ENCODE data around the gene CAMK2A.

The CAMK2A gene

GRCh38 chr5:150180241-150181026 is 109.1 kb downstream of the CAMK2A start:
- DNase-seq: no peak

DNA sequence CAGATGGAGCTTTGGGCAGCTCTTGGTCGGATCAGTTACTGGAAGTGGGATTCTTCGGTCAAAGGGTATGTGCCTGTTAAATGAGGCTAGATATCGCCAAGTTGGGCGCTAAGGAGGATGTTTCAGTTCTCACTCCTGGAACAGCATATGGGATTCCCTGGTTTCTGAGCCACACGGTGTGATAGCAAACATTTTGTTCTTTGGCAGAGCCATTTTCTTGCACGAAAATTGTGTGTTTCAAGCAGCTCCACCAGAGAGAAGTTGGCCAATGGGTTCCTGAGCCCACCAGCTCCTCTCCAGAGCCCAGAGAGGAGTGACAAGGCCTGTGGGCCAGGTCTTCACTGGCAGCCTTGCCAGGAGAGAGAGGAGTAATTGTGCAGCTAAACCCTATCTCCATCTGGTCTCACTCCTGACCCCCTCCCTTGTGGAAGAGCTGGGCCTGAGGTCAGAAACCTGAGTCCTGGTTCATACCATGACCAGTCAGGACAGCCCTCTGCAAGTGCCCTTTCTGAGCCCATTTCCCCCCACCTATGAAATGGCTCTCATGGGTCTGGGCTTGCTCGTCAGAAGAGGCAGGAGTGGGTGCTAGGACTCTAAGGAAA is 110.5 kb downstream of the CAMK2A start:
- no peak for DNase-seq

DNA sequence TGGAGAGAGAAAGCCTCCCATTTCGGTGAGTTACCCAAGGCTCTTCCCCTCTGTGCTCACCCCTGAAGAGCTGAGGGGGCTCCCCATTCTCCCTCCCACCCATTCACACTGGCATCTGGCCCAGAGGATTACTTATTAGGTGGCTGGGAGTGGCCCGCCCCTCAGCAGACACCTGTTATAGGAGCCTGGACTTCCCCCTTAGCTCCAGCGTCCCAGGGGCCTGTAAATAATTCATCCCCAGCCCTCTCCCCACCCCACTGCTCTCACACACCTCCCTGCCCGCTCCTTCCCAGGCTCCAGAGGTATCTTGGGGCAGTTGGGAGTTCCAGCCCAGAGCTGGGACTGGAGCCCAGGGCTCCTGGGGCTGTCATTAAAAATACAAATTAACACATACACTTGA is 111.3 kb downstream of the CAMK2A start:
- DNase-seq: no peak

DNA sequence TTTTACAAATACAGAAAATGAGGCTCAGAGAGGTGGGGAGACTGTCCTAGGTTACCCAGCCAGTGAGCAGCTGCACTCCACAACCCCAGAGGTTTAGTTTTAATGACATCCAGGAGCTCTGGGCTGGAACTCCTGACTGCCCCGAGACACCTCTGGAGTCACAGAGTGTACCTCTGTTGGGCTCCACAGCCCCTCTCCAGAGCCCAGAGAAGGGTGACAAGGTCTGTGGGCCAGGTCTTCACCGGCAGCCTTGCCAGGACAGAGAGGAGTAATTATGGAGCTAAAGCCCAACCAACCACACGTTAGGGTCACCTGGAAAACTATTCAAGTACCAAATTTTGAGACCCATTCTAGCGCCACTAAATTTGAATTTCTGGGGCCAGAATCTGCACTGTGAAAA is 111.9 kb downstream of the CAMK2A start:
- no peak for DNase-seq

DNA sequence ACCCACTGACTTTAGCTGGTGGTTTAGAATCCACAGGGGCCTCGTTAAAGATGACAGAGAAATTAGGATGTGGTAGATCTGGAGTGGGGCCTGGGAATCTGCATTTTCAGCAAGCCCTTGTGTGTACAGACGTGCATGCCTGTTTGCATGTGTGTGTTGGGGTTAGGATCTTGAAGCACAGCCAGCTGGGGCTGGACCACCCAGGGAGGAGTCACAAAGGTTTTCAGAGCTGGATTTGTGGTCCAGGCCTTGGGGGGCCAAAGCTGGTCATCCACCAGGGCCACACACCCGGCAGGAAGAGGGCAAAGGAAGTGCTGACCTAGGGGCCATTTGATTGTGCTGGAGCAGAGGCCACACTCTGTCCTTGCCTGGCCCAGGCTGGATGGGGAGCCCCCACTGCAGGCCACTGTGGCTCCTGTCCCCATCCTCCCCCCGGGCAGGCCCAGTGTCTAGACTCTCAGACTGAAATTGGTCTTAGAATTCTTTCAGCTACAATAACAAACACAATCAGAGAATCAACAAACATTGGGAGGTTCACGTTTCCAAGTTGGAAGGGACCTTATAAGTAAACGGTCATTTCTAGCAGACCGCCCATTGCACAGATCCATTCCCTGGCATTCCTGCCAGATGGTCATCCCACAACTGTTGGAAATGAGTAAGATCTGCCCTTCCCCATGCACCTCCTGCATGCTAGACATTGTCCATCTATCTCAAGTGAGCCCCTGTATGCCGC is 112.7 kb downstream of the CAMK2A start:
- no peak for DNase-seq

GRCh38 chr5:150175536-150175935 is 114.0 kb downstream of the CAMK2A start:
- no peak for DNase-seq

GRCh38 chr5:150175076-150175475 is 114.5 kb downstream of the CAMK2A start:
- DNase-seq: no peak

GRCh38 chr5:150174285-150174684 is 115.3 kb downstream of the CAMK2A start:
- no peak for DNase-seq

GRCh38 chr5:150173161-150173560 is 116.4 kb downstream of the CAMK2A start:
- no peak for DNase-seq

DNA sequence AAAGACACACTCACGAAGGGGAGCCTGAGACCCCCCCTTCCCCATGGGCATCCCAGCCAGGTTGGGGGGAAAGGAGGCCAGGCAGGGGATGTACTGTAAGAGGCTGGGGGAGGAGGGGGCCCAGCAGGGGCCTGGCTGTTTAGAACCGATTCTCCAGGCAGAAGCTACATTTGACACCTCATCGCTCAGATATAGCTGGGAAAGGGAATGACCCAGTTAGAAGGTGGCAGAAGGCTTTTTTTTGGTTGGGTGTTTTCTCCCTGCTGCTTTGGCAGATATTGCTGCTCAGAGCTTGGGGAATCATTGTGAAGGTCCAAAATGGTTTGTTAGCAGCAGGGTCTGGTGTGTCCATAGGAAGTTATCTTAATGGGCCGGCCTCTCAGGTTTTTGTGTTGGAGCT is 117.0 kb downstream of the CAMK2A start:
- no peak for DNase-seq

DNA sequence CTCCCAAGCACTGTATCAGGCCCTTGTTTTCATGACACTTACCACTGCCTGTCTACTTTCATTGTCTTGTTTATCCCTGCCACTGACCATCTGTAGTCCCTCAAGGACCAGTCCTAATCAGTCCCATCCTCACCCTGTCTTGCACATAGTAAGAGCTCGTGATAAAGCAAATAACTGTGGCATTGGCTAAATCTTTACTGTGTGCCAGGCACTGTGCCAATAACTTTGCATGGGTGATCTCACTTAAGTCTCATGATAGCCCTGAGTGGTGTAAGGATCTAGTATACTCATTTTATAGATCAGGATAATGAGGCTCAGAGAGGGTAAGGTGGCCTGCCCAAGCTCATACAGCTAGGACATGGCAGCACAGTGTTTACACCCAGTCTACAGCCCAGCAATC is 117.4 kb downstream of the CAMK2A start:
- DNase-seq: no peak
